Esophagus muscularis mucosa (tissue), 3 donors: ENCODE results near the gene LRRK1.

Experiments used
- POLR2AphosphoS5 ChIP-seq, 2 donors: sonication (generic); formaldehyde crosslinking; IDR thresholded peaks; one replicate each; pipeline ENCODE4 v1.6.1; 2017; ENCODE audit warnings: antibody characterized with exemption in 2 of 2
- TF ChIP-seq, protein P1 (sequence below), 3 experiments: fragments of 200-600 bp in 2 of 3; fragments of 450-650 bp in 1 of 3; sonication (generic) in 2 of 3; IDR thresholded peaks; one replicate each; pipeline ENCODE4 v1.5.1; 2017 to 2019; ENCODE audit warnings: antibody characterized with exemption in 3 of 3, mild to moderate bottlenecking in 2 of 3, moderate library complexity in 1 of 3

DNA sequence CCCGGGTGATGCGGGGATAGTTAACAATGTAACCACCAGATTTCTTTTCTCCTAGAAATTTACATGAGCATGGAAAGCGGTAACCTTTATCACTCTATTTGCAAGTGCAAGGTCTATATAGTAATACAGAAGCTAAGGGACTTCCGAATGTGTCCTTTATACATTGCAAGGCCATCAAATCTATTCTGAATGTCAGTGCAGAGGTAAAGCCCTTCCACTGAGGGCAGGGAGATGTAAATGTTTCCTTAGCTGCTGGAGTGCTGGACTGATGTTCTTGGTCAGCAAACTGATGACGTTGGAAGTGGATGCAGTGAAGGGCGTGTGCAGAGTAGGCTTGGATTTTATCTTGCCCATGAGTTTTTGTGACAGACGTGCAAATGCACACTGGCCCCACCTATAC lies 33.3 kb upstream of the LRRK1 start:
- TF ChIP-seq, protein P1, sequence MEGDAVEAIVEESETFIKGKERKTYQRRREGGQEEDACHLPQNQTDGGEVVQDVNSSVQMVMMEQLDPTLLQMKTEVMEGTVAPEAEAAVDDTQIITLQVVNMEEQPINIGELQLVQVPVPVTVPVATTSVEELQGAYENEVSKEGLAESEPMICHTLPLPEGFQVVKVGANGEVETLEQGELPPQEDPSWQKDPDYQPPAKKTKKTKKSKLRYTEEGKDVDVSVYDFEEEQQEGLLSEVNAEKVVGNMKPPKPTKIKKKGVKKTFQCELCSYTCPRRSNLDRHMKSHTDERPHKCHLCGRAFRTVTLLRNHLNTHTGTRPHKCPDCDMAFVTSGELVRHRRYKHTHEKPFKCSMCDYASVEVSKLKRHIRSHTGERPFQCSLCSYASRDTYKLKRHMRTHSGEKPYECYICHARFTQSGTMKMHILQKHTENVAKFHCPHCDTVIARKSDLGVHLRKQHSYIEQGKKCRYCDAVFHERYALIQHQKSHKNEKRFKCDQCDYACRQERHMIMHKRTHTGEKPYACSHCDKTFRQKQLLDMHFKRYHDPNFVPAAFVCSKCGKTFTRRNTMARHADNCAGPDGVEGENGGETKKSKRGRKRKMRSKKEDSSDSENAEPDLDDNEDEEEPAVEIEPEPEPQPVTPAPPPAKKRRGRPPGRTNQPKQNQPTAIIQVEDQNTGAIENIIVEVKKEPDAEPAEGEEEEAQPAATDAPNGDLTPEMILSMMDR (IDR thresholded peaks at IDR 0.05): no peak
- no peak for TF ChIP-seq POLR2AphosphoS5 (IDR thresholded peaks at IDR 0.05)
